CD4-positive, alpha-beta memory T cell (primary cell): ENCODE data around the gene FH. TPM values are rescaled to one million over a fixed set of nuclear protein-coding genes. Genes with fewer than 3 reads are reported as not detected.

ENCODE experiments used
- CTCF ChIA-PET: fragments of 350-600 bp; sonication (Branson Sonifier 250); formaldehyde crosslinking; loops from one replicate; lab custom pipeline; 2021; ENCODE audit warnings: inconsistent platforms; ENCODE audit not compliant: partially characterized antibody; lab: Charles Lee
- POLR2A ChIA-PET: fragments of 350-600 bp; sonication (Branson Sonifier 250); formaldehyde crosslinking; loops from one replicate; lab custom pipeline; 2021; ENCODE audit not compliant: partially characterized antibody; lab: Charles Lee
- DNase-seq, 5 donors: peaks; one replicate each; pipeline versions ENCODE4 v3.0.0 to v3.0.0-alpha.2; 2020 to 2022; ENCODE audit warnings: mixed read lengths in 1 of 5
- H3K27ac ChIP-seq: one replicate; pipeline ENCODE4 v1.7.0; 2013; ENCODE audit warnings: low read depth, low read length
- H3K27me3 ChIP-seq: 2 replicates; pipeline ENCODE4 v1.7.0; 2013; ENCODE audit warnings: mild to moderate bottlenecking, low read length, moderate library complexity; ENCODE audit not compliant: insufficient read depth
- H3K36me3 ChIP-seq: 2 replicates; pipeline ENCODE4 v1.7.0; 2013; ENCODE audit warnings: mild to moderate bottlenecking, low read length, moderate library complexity; ENCODE audit not compliant: insufficient read depth
- H3K4me1 ChIP-seq: 2 replicates; pipeline ENCODE4 v1.7.0; 2013; ENCODE audit warnings: mild to moderate bottlenecking, low read length, moderate library complexity; ENCODE audit not compliant: insufficient read depth
- H3K4me3 ChIP-seq, 2 donors: one replicate each; pipeline ENCODE4 v1.7.0; 2013; ENCODE audit warnings: low read length in 2 of 2, mild to moderate bottlenecking in 1 of 2
- H3K9me3 ChIP-seq, 2 donors: one replicate each; pipeline ENCODE4 v1.7.0; 2013; ENCODE audit warnings: low read length in 2 of 2, control low read depth in 1 of 2; ENCODE audit not compliant: control insufficient read depth in 1 of 2
- H3K27ac Mint-ChIP-seq, 7 donors: one replicate each; pipeline ENCODE4 v1.8.0; 2020 to 2021; ENCODE audit warnings: mixed read lengths in 7 of 7, mild to moderate bottlenecking in 6 of 7, inconsistent platforms in 3 of 7, moderate library complexity in 3 of 7
- H3K27me3 Mint-ChIP-seq, 2 donors: one replicate each; pipeline ENCODE4 v1.8.0; 2020 to 2021; ENCODE audit warnings: mixed read lengths in 2 of 2
- H3K36me3 Mint-ChIP-seq, 2 donors: one replicate each; pipeline ENCODE4 v1.8.0; 2020 to 2021; ENCODE audit warnings: mixed read lengths in 2 of 2, inconsistent platforms in 1 of 2, mild to moderate bottlenecking in 1 of 2
- H3K4me1 Mint-ChIP-seq, 4 donors: one replicate each; pipeline ENCODE4 v1.8.0; 2020 to 2021; ENCODE audit warnings: mixed read lengths in 4 of 4, mild to moderate bottlenecking in 1 of 4
- H3K4me3 Mint-ChIP-seq, 8 donors: one replicate each; pipeline ENCODE4 v1.8.0; 2020 to 2021; ENCODE audit warnings: mixed read lengths in 8 of 8, mild to moderate bottlenecking in 7 of 8, moderate library complexity in 6 of 8, inconsistent platforms in 3 of 8
- H3K9me3 Mint-ChIP-seq, 8 donors: one replicate each; pipeline ENCODE4 v1.8.0; 2020 to 2021; ENCODE audit warnings: mixed read lengths in 8 of 8, mild to moderate bottlenecking in 5 of 8, inconsistent platforms in 3 of 8, moderate library complexity in 1 of 8
- intact Hi-C: fragments of 100-400 bp; cut with micrococcal nuclease; formaldehyde crosslinking; loops from one replicate; pipeline ENCODE4 v1.15.1; 2023
- polyA plus RNA-seq, 2 donors: library from polyadenylated mRNA; unstranded; fragments of 300-500 nt; fragmentation: Illumina TruSeq; gene quantifications; one replicate each; pipeline ENCODE4 v1.2.3, GENCODE V29; 2021
- total RNA-seq, 2 experiments: library from RNA; stranded (reverse); gene quantifications; one replicate each; pipeline ENCODE4 v1.2.3, GENCODE V29; 2021

Gene FH
- 10 to 100 TPM; 21.0 to 25.9 TPM for total RNA-seq
- polyA plus RNA-seq, result 10 to 100 TPM; 31.1 to 36.2 TPM

DNA sequence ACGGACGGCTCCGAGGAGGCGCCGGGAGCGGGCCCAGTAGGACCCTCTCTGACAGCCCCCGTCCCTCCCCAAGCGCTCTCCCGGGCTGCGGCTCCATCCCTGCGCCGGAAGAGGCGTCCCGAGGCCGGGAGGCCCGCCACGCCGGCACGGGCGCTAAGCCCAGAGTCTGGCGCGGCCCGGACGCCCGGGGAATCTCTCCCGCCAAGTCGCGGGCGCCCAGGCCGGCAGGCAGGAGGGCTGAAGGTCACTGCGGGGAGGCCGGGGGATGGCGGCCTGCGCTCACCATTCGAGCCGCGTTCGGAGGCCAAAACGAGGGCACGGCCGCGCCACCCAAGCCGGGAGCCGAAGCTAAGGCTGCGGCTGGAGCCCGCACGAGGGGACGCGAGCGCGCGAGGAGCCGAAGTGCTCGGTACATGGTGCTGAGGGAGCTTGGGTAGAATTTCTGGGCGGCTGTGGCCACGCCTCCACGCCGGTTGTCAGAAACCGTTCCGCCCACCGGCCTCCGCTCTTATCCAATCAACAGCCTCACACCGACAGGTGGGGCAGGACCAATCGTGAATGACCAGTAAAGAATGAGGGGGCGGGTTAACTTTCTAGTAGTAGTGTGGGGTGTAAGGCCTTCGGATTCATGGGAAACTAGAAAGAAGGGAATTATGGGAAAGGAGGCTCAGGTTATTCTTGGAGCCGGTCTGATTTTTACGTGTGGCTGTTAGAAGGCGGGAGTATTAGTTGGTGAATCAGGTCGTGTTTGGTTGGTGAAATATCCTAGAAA is at the start of gene FH:
Gene FH (minus strand): TSS at position 448 of the 772 bp plus-strand sequence. CDS start 33 bp downstream, at position 415.
- POLR2A ChIA-PET, result interaction anchor here (0.5 to 1.2 kb wide), 4 partner anchors 13 to 121 kb away, joined by 3 to 6 read pairs (median 3); partner anchors contain the start of gene KMO
- CTCF ChIA-PET, result interaction anchor here (0.6 to 1.3 kb wide), 4 partner anchors 9 to 328 kb away, joined by 3 to 4 read pairs (median 3); partner anchors contain the start of genes EXO1 and KMO

DNA sequence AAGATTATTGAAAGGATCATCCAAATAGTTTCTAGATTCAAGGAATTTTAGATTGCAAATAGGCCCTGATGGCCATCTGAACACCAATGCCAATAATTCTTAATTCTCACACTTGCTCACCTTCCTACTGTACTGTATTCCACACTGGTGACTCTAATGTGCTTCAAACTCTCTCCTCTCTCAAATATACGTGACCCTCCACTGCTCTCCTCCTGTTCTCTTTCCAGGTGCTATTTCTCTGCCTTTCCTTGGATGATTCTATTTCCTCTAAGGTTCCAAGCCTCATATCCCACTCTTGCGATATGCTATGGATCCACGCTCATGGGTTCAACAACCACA is 41.3 kb upstream of the FH start:
- CTCF ChIA-PET, result no interaction called here
- no peak for DNase-seq

More for the DNA sequence above, at the start of gene FH:
- H3K4me3 Mint-ChIP-seq, result peak within 1 kb of the TSS in 7 of 8 donors; percentile 84 to 93 (median 90)
- H3K36me3 ChIP-seq, result peaks cover 5% of the 10 kb centered on the region
- peaks cover 17% of the 10 kb centered on the region for H3K4me1 ChIP-seq
- H3K27ac Mint-ChIP-seq, result peak within 1 kb of the TSS; percentile 54 to 95 (median 90)
- DNase-seq, result peak; percentile 92 to 95 (median 94)
- H3K9me3 ChIP-seq, result no peaks in the 10 kb centered on the region
- peaks cover 8% of the 10 kb centered on the region for H3K27me3 ChIP-seq
- peaks cover 7 to 11% of the 10 kb centered on the region in 2 donors for H3K36me3 Mint-ChIP-seq
- peak within 1 kb of the TSS; percentile 57 for H3K27ac ChIP-seq
- peaks cover 0 to 2% (median 0%) of the 10 kb centered on the region in 8 donors for H3K9me3 Mint-ChIP-seq
- peak within 1 kb of the TSS; percentile 75 to 76 for H3K4me3 ChIP-seq
- intact Hi-C loops, result loop anchor here (1.0 kb wide), 4 partner anchors 12 to 1736 kb away; partner anchors contain the start of genes CEP170 and EXO1
- peaks cover 11 to 32% (median 22%) of the 10 kb centered on the region in 4 donors for H3K4me1 Mint-ChIP-seq
- H3K27me3 Mint-ChIP-seq, result peaks cover 16 to 17% of the 10 kb centered on the region in 2 donors

DNA sequence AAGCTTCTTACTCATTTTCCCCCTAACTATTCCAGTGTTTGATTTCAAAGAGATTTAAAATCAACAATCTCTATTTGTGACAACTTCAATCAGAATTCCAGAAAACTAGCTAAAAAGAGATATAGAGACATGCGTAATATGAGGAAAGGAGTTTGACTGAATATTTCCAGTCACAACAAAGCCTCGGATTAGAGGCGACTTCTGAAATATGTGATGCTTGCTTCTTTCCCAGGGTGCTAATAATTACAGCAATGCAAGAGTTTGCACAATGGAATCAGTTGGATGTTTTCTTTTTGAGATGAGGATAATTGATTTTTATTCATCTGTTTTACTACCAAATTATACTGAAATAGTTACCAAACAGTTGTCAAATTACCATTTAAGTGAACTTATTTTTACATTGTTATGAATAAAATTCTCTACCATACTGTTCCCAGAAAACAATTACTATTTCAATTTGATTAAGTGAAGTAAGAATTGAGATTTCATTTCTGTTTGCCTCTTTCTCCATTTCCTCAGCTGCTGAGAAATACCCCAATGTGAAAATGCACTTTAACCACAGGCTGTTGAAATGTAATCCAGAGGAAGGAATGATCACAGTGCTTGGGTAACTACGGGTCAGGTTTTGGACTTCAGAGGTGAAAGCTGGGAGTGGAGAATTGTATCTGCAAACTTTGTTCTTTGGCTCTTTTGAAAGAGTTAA is 40.7 kb upstream of the FH start:
- H3K27me3 ChIP-seq, result no peaks in the 10 kb centered on the region
- DNase-seq, result no peak
- intact Hi-C loops, result no loop called here
- ChIA-PET CTCF (no interaction called here), POLR2A (no interaction called here)
- H3K4me1 ChIP-seq, result no peaks in the 10 kb centered on the region
- no peaks in the 10 kb centered on the region for H3K36me3 ChIP-seq
- Mint-ChIP-seq H3K27me3 (peaks cover 4 to 5% of the 10 kb centered on the region in 2 donors), H3K36me3 (no peaks in the 10 kb centered on the region), H3K27ac (no peak overlapping the region), H3K4me1 (peaks cover 0 to 2% (median 0%) of the 10 kb centered on the region in 4 donors), H3K9me3 (no peaks in the 10 kb centered on the region), H3K4me3 (no peak overlapping the region)
- H3K27ac ChIP-seq, result no peak overlapping the region
- H3K9me3 ChIP-seq, result no peaks in the 10 kb centered on the region
- H3K4me3 ChIP-seq, result no peak overlapping the region

More for the DNA sequence above, 41.3 kb upstream of the FH start:
- Histone ChIP-seq H3K36me3 (no peaks in the 10 kb centered on the region), H3K4me1 (no peaks in the 10 kb centered on the region), H3K27me3 (no peaks in the 10 kb centered on the region), H3K27ac (no peak overlapping the region), H3K4me3 (no peak overlapping the region), H3K9me3 (no peaks in the 10 kb centered on the region)
- POLR2A ChIA-PET, result no interaction called here
- H3K36me3 Mint-ChIP-seq, result no peaks in the 10 kb centered on the region
- H3K27ac Mint-ChIP-seq, result no peak overlapping the region
- H3K27me3 Mint-ChIP-seq, result peaks cover 2 to 4% of the 10 kb centered on the region in 2 donors
- H3K9me3 Mint-ChIP-seq, result no peaks in the 10 kb centered on the region
- intact Hi-C loops, result no loop called here
- no peaks in the 10 kb centered on the region for H3K4me1 Mint-ChIP-seq
- no peak overlapping the region for H3K4me3 Mint-ChIP-seq

DNA sequence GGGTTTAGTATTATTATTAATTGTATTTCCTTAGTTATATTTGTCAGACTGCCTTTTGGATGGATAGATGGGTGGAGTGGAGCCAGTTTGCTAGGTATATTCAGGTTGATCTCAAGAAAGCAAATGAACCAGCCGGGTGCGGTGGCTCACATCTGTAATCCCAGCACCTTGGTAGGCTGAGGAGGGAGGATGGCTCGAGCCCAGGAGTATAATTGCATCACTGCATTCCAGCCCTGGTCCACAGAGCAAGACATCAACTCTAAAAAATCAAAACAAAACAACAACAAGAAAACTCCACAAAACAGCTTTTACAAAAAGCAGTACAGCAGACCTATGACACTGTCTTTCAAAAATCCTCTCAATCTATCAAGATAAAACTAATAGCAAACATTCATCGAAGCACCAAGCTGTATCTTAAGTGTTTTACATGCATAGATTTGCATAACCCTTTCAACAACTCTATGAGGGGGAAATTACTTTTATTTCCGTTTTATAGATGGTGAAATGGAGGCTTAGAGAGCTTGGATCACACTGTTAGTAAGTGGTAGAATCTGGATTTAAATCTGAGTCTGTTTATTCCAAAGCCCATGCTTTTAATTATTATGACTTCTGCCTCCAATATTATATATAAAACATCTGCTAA is 38.1 kb upstream of the FH start:
- H3K4me3 Mint-ChIP-seq, result no peak overlapping the region
- ChIA-PET POLR2A (no interaction called here), CTCF (no interaction called here)
- Histone ChIP-seq H3K36me3 (no peaks in the 10 kb centered on the region), H3K9me3 (no peaks in the 10 kb centered on the region), H3K4me3 (no peak overlapping the region), H3K27ac (no peak overlapping the region), H3K27me3 (no peaks in the 10 kb centered on the region), H3K4me1 (no peaks in the 10 kb centered on the region)
- no peak overlapping the region for H3K27ac Mint-ChIP-seq
- H3K4me1 Mint-ChIP-seq, result peaks cover under 1 to 3% (median 3%) of the 10 kb centered on the region in 4 donors
- no peaks in the 10 kb centered on the region for H3K36me3 Mint-ChIP-seq
- no peak for DNase-seq
- peaks cover 0 to 1% (median 0%) of the 10 kb centered on the region in 8 donors for H3K9me3 Mint-ChIP-seq
- peaks cover 4 to 5% of the 10 kb centered on the region in 2 donors for H3K27me3 Mint-ChIP-seq
- intact Hi-C loops, result no loop called here

DNA sequence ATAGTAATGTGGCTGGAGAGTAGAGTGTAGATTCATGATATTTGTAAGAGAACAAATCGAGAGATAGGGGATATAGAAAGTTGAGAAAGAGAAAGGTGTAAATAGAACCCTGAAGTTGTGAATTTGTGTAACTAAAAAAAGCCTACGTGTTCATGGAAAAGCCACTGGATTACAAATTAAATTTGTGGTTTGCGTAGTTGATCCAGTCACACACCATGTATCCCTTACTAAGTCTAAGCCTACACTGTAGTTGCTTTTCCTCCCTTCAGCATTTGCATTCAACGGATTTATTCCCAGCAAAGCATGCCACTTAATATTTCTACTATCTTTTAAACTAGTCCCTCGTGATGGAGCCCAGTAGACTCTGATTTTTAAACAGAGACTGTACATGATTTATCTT is 37.5 kb upstream of the FH start:
- Histone ChIP-seq H3K36me3 (no peaks in the 10 kb centered on the region), H3K27me3 (no peaks in the 10 kb centered on the region), H3K9me3 (no peaks in the 10 kb centered on the region), H3K27ac (no peak overlapping the region), H3K4me3 (no peak overlapping the region), H3K4me1 (peaks cover 4% of the 10 kb centered on the region)
- Mint-ChIP-seq H3K4me1 (peaks cover 2 to 9% (median 5%) of the 10 kb centered on the region in 4 donors), H3K9me3 (peaks cover 0 to 3% (median 0%) of the 10 kb centered on the region in 8 donors), H3K4me3 (no peak overlapping the region), H3K36me3 (no peaks in the 10 kb centered on the region), H3K27me3 (peaks cover 4 to 5% of the 10 kb centered on the region in 2 donors), H3K27ac (no peak overlapping the region)
- no peak for DNase-seq
- intact Hi-C loops, result no loop called here
- POLR2A ChIA-PET, result no interaction called here
- CTCF ChIA-PET, result no interaction called here

DNA sequence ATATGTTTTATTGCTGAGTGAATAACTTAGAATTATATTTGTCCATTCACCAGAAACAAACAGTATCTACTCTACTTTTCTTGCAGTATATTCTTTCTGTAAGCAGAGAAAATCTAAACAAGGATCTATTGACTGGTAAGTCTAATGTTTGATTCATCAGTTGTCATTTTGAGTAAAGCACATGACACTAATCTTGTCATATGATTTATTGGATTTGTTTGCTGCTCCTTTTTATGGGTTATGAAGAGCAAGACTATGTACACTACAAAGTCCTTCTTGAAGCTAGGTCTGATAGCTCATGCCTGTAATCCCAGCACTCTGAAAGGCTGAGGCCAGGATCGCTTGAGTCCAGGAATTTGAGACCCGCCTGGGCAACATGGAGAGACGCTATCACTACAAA is 36.0 kb upstream of the FH start:
- H3K27me3 ChIP-seq, result no peaks in the 10 kb centered on the region
- H3K4me1 ChIP-seq, result peaks cover 15% of the 10 kb centered on the region
- H3K27ac ChIP-seq, result no peak overlapping the region
- POLR2A ChIA-PET, result no interaction called here
- CTCF ChIA-PET, result interaction anchor here (1.6 to 2.3 kb wide), 2 partner anchors 9 to 56 kb away, joined by 4 to 9 read pairs; no protein-coding TSS in a partner anchor
- Mint-ChIP-seq H3K36me3 (no peaks in the 10 kb centered on the region), H3K27ac (no peak overlapping the region), H3K4me1 (peaks cover 13 to 22% (median 18%) of the 10 kb centered on the region in 4 donors), H3K9me3 (peaks cover 0 to 5% (median 0%) of the 10 kb centered on the region in 8 donors), H3K27me3 (peaks cover 2 to 3% of the 10 kb centered on the region in 2 donors), H3K4me3 (no peak overlapping the region)
- intact Hi-C loops, result no loop called here
- H3K4me3 ChIP-seq, result no peak overlapping the region
- H3K36me3 ChIP-seq, result no peaks in the 10 kb centered on the region
- H3K9me3 ChIP-seq, result no peaks in the 10 kb centered on the region
- DNase-seq, result no peak
